Psoas muscle (tissue), 8 donors: ENCODE measurements around the gene TAF3. TPM values are rescaled to one million over a fixed set of nuclear protein-coding genes. Genes with fewer than 3 reads are reported as not detected.
"Not testable (repeated sequence)": the region's sequence is repeated elsewhere in the genome, so short reads cannot be mapped to it uniquely, and the experiment has no call there.

Experiments used
- ATAC-seq, 4 donors: fragments of 200-7000 bp; cut with Tn5 transposase; one replicate each; pipeline ENCODE4 v1.9.1; 2020; ENCODE audit warnings: moderate library complexity in 3 of 4, mild to moderate bottlenecking in 2 of 4
- DNase-seq, 2 donors: peaks; one replicate each; pipeline ENCODE4 v3.0.0-alpha.2; 2020
- H3K27ac ChIP-seq: fragments of 200-600 bp; one replicate; pipeline ENCODE4 v1.8.0; 2022
- H3K27me3 ChIP-seq, 3 donors: fragments of 200-600 bp in 1 of 3; one replicate each; pipeline versions ENCODE4 v1.6.1 to v1.8.0; 2013 to 2022; ENCODE audit warnings: low read length in 2 of 3, mild to moderate bottlenecking in 2 of 3, moderate library complexity in 1 of 3; ENCODE audit not compliant: insufficient read depth in 3 of 3
- H3K36me3 ChIP-seq, 2 donors: fragments of 200-600 bp in 1 of 2; one replicate each; pipeline versions ENCODE4 v1.6.1 to v1.8.0; 2013 to 2022; ENCODE audit warnings: low read depth in 1 of 2, mild to moderate bottlenecking in 1 of 2, moderate library complexity in 1 of 2; ENCODE audit not compliant: insufficient read depth in 1 of 2
- H3K4me1 ChIP-seq: fragments of 200-600 bp; one replicate; pipeline ENCODE4 v1.8.0; 2022
- H3K4me3 ChIP-seq: fragments of 200-600 bp; one replicate; pipeline ENCODE4 v1.8.0; 2022; ENCODE audit warnings: mild to moderate bottlenecking
- H3K9me3 ChIP-seq: fragments of 200-600 bp; one replicate; pipeline ENCODE4 v1.8.0; 2022
- WGBS, 3 donors: extraction: QIAGEN DNeasy Blood & Tissue Kit; methylation state at CpG; one replicate each; pipeline versions ENCODE4 v1.1.6 to v1.1.7; 2013; 5-methylcytosine and 5-hydroxymethylcytosine counted together
- intact Hi-C, 2 donors: fragments of 100-400 bp; cut with DNase I; formaldehyde crosslinking; loops; one replicate each; pipeline versions ENCODE4 v1.11.0 to v1.14.2; 2022
- polyA plus RNA-seq, 3 donors: library from polyadenylated mRNA; stranded (reverse); fragments of 200-250 nt; gene quantifications; one replicate each; pipeline ENCODE4 v1.2.3, GENCODE V29; 2013
- total RNA-seq, 4 donors: library from RNA; stranded (reverse); fragmentation: NEBNext Ultra II Directional in 2 of 4; extraction: Animal tissue kit (Norgen Biotek cat#: 25700) in 2 of 4; gene quantifications; one replicate each; pipeline versions ENCODE4 v1.2.1 to v1.2.4, GENCODE V29; 2021 to 2023
- TF ChIP-seq, protein P1 (sequence below): fragments of 200-600 bp; IDR thresholded peaks from one replicate; pipeline ENCODE4 v1.8.0; 2022; ENCODE audit warnings: antibody characterized with exemption
- donor health status: healthy with polysubstance abuse.
- donor health status: DM: no; HTN: no; CAD: no; lungs with moderate emphysema.
- donor health status: Bipolar disorder and iron deficiency.
- donor health status: healthy.
- donor health status: DM: yes; HTN: yes; CAD: no.
- donor health status: DM: no; HTN: no; CAD: no.
- donor health status: DM: no; HTN: no; CAD: no.
- donor health status: DM: yes; HTN: yes; CAD: no.

Gene TAF3
- total and polyA plus RNA-seq, 7 donors = 4.6 to 21.5 (median 13.0) TPM

DNA sequence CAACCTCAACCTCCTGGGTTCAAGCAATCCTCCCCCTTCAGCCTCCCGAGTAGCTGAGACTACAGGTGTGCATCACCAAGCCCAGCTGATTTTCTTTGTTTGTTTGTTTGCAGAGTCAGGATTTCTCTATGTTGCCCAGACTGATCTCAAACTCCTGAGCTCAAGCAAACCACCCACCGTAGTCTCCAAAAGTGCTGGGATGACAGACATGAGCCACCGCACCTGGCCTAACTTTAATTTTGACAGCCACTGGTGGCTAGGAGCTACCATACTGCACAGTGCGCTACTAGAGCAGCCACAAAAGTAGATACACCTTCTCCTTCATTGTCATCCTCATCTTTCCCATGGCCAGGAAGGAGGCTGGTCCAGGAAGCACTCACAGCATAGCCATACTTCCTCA lies 205.0 kb downstream of the TAF3 start:
- WGBS, 3 donors = 78 to 92% (median 83%) methylated on average over 4 of the region's 4 CpGs
- TF ChIP-seq, protein P1, sequence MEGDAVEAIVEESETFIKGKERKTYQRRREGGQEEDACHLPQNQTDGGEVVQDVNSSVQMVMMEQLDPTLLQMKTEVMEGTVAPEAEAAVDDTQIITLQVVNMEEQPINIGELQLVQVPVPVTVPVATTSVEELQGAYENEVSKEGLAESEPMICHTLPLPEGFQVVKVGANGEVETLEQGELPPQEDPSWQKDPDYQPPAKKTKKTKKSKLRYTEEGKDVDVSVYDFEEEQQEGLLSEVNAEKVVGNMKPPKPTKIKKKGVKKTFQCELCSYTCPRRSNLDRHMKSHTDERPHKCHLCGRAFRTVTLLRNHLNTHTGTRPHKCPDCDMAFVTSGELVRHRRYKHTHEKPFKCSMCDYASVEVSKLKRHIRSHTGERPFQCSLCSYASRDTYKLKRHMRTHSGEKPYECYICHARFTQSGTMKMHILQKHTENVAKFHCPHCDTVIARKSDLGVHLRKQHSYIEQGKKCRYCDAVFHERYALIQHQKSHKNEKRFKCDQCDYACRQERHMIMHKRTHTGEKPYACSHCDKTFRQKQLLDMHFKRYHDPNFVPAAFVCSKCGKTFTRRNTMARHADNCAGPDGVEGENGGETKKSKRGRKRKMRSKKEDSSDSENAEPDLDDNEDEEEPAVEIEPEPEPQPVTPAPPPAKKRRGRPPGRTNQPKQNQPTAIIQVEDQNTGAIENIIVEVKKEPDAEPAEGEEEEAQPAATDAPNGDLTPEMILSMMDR = no peak
- intact Hi-C loops = no loop called here
- no peak for DNase-seq
- no peak for ATAC-seq
- Histone ChIP-seq H3K9me3 (no peaks in the 10 kb centered on the region), H3K36me3 (no peaks in the 10 kb centered on the region), H3K27me3 (peaks cover 6 to 30% (median 8%) of the 10 kb centered on the region in 3 donors), H3K4me1 (no peaks in the 10 kb centered on the region), H3K27ac (no peak overlapping the region), H3K4me3 (no peak overlapping the region)

DNA sequence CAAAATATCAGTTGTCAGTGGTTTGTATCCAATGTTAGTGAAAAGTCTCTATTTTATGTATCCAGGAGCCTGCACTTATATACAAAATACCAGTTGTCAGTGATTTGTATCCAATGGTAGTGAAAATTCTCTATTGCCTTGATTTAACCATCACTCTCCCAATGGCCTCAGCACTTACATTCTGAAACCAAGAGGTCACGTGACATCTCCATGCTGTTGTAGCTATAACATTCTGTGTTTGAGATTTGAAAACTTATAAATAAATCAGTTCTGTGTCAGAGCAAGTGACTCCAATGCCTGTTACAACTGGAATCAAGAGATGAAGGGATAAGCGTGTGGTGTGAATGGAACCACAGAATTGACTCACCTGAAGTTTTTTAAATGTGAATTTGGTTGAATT lies 205.5 kb downstream of the TAF3 start:
- H3K4me3 ChIP-seq = no peak overlapping the region
- H3K27ac ChIP-seq = no peak overlapping the region
- TF ChIP-seq, protein P1 = no peak
- no peaks in the 10 kb centered on the region for H3K4me1 ChIP-seq
- no peaks in the 10 kb centered on the region for H3K36me3 ChIP-seq
- intact Hi-C loops = no loop called here
- ATAC-seq (no peak), DNase-seq (no peak)
- H3K9me3 ChIP-seq = no peaks in the 10 kb centered on the region
- H3K27me3 ChIP-seq = peaks cover 6 to 33% (median 8%) of the 10 kb centered on the region in 3 donors
- WGBS, 3 donors = 88 to 91% (median 91%) methylated on average over 2 of the region's 2 CpGs

DNA sequence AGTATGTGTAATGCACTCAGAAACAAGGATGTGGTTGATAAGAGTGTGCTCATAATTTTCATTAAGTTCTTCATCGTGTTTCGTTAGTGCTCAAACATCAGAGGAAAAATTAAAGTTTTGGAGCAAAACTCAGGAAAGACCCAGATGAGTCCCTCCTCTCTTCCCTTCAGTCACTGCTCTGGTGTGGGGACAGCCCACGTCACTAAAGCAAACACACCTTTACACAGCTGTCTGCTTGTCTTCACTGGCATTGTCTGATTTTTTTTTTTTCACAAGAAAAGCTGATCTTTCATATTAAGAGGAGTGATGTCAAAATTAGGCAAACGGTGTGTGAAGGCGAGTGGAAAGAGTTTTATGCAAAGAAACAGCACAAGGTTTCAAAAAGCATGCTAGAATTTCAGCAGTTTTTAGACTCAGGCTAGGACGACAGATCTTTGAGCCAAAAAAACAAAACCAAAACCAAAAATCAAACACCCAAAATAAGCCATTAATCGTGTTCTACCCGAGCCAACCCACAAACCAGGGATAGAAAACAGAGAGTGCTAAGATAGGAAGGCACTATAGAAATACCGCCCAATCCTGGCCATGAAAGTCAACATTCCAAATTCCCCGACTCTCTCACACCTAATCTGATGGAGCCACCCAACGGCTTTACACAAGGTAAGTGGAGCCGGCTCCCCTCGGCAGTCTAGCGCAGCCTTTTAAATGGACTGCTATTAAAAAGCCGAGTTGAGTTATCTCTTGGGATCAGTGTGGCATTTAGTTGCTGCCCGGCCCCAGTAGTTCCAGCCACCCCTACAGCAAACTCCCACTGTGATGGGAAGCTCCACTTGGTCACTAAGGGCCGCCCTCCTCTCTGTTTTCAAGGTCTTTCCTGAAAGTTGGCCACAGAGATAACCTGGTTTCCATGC lies 208.3 kb downstream of the TAF3 start:
- peaks cover 6 to 56% (median 12%) of the 10 kb centered on the region in 3 donors for H3K27me3 ChIP-seq
- ATAC-seq (no peak), DNase-seq (no peak)
- H3K4me1 ChIP-seq = no peaks in the 10 kb centered on the region
- TF ChIP-seq, protein P1 = no peak
- H3K9me3 ChIP-seq = no peaks in the 10 kb centered on the region
- intact Hi-C loops = no loop called here
- H3K4me3 ChIP-seq = no peak overlapping the region
- 40 to 47% (median 41%) methylated on average over 17 of the region's 17 CpGs for WGBS, 3 donors
- no peak overlapping the region for H3K27ac ChIP-seq
- H3K36me3 ChIP-seq = no peaks in the 10 kb centered on the region

DNA sequence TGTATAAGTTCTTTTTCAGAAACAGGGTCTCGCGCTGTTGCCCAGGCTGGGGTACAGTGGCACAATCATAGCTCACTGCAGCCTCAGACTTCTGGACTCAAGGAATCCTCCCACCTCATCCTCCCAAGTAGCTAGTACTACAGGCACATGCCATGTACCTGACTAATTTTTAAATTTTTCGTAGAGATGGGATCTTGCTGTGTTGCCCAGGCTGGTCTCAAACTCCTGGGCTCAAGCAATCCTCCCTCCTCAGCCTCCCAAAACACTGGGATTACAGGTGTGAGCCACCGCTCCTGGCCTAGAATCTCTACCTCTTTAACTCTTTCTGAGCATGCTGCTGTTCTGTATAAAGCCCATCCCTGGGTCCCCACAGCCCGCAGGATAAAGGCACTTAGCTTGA lies 212.9 kb downstream of the TAF3 start:
- 82 to 88% (median 88%) methylated on average over 5 of the region's 5 CpGs for WGBS, 3 donors

DNA sequence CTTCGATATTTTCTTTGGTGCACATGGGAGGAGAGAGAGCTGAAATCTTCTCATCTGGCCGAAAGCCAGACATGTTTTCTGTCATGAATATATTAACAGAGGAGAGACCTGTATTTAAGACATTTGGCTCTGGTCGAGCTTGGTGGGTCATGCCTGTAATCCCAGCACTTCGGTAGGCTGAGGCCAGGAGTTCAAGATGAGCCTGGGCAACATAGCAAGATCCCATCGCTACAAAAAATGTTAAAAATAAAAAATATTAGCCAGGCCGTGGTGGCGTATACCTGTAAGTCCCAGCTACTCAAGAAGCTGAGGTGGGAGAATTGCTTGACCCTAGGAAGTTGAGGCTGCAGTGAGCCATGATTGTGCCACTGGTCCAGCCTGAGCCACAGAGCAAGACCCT lies 214.3 kb downstream of the TAF3 start:
- intact Hi-C loops = no loop called here
- Histone ChIP-seq H3K36me3 (no peaks in the 10 kb centered on the region), H3K4me1 (peaks cover 16% of the 10 kb centered on the region), H3K27me3 (peaks cover 3 to 87% (median 41%) of the 10 kb centered on the region in 3 donors), H3K4me3 (no peak overlapping the region), H3K27ac (no peak overlapping the region), H3K9me3 (no peaks in the 10 kb centered on the region)
- TF ChIP-seq, protein P1 = no peak
- no peak for ATAC-seq
- WGBS, 3 donors = 76 to 87% (median 78%) methylated on average over 7 of the region's 7 CpGs
- DNase-seq = no peak

More for the DNA sequence above, 212.9 kb downstream of the TAF3 start:
- intact Hi-C loops, H3K9me3 ChIP-seq, H3K36me3 ChIP-seq, H3K4me3 ChIP-seq, ATAC-seq, H3K27ac ChIP-seq, DNase-seq: not testable (repeated sequence)
- Histone ChIP-seq H3K27me3 (peaks cover 8 to 86% (median 36%) of the 10 kb centered on the region in 3 donors), H3K4me1 (peaks cover 16% of the 10 kb centered on the region)
